Activated T-cell treated with anti-CD3 and anti-CD28 coated beads for 48 hours (primary cell): ENCODE results near the gene OR10AD1.
"Not testable (repeated sequence)": the region's sequence is repeated elsewhere in the genome, so short reads cannot be mapped to it uniquely, and the experiment has no call there.

Experiments used
- DNase-seq: peaks from one replicate; pipeline ENCODE4 v3.0.0-alpha.2; 2020; ENCODE audit warnings: low read depth

OR10AD1 gene, protein sequence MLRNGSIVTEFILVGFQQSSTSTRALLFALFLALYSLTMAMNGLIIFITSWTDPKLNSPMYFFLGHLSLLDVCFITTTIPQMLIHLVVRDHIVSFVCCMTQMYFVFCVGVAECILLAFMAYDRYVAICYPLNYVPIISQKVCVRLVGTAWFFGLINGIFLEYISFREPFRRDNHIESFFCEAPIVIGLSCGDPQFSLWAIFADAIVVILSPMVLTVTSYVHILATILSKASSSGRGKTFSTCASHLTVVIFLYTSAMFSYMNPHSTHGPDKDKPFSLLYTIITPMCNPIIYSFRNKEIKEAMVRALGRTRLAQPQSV

DNA sequence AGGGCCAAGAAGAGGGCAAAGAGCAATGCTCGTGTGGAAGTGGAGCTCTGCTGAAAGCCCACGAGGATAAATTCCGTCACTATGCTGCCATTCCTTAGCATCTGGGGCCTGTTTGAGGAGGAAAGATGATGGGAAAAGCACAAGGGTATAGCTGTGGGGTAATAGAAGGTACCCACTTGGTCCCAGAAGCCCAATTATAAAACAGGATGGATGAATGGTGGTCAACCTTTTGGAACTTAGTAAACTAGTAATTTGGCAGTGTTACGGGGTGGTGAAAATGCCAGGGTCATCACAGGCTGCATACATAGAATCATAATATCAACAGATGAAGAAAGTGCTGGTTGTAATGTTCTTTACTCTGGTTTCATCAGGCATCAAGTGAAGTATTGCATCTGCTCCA is at the start of gene OR10AD1:
OR10AD1 (minus strand) TSS at position 101 of the 400 bp plus-strand sequence; CDS start at position 101, 0 bp downstream.
- DNase-seq, result no peak

DNA sequence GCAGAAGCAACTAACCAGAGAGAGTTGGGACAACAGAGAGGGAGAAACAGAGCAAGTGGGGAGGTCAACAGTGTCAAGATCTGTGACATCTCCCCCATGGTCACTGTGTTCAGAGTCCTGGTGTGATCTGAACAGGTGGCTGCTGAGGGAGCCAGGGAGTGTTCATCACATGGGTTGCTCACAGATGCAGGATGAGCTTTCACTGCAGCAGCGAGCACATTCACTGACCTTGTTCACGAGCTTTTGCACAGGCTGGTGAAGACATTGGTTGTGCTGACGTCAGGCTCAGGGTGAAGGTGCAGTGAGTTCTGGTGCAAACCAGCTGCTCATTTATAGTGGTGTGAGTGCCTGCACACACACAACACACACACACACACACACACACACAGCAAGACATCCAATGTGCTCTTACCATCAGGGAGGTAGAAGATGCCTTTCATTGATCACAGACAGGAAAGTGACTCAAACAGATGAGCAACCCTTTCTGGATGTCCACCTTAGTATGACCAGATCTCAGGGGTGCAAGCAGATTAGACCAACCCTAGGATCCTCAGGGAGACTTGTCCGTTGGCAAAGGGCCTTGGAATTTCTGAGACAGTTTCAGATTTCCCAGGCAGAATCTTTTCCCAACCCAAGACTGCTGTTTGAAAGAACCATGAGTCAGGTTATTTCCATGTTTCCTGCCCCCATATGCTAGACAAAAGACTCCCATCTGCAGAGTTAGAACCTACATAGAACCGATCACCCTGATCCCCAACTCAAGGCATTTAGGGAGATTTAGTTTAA is 44.3 kb upstream of the OR10AD1 start:
- DNase-seq, result no peak

DNA sequence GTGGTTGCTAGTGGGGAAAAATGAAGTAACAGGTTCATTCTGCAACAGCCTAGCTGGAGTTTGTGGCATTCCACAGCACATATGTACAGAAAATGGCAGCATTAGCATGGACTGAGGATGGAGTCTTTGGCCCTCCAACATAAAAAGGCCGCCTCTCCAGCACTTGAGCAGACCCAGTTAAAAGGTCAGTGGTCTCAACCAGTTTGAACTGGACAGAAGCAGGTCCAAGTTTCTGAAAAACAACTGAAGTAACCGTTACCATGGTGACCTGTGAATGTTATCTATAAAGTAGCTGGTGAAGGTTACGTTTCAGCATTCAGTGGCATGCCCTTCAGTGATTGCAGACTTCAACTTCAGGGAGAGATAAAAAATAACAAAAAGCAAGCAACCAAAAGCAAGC is 34.1 kb upstream of the OR10AD1 start:
- DNase-seq, result no peak

DNA sequence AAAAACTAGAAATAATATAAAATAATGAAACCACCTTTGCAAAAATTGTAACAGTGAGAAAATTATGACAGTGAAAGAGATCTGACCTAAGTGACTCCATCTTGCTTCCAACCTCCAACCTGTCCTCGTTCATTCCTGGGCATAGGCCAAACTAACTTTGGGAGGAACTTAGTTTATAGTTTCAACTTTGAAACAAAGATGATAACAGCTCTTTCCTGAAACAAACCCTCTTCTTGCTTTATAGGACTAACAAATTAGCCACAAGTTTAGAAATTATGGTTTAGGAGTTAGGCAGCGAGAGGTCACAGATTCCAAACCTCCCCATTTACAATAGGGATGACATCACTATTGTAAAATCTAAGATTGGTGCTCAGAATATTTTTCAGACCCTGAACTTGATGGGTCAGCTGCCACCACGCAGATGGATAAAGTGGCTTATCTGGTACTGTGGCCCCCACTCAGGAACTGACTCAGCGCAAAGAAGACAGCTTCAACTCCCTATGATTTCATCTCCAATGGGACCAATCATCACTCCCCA is 32.8 kb upstream of the OR10AD1 start:
- DNase-seq, result no peak

DNA sequence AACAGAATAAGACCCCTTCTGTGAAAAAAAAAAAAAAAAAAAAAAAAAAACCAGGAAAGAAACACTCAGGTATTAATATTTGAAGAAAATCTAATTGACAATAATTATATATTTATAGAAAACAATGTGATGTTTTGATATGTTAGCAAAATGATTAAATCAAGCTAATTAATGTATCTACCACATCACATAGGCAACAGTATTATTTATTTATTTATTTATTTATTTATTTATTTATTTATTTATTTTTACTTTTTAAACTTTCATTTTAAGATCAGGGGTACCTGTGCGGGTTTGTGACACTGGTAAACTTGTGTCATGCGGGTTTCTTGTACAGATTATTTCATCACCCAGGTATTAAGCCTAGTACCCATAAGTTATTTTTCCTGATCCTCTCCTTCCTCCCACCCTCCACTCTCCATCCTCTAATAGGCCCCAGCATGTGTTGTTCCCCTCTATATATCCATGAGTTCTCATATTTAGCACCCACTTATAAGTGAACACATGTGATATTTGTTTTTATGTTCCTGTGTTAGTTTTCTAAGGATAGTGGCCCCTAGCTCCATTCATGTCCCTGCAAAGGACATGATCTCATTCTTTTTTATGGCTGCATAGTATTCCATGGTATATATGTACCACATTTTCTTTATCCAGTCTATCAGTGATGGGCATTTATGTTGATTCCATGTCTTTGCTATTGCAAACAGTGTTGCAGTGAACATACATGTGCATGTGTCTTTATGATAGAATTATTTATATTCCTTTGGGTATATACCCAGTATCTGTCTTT is 28.3 kb upstream of the OR10AD1 start:
- not testable (repeated sequence) for DNase-seq

DNA sequence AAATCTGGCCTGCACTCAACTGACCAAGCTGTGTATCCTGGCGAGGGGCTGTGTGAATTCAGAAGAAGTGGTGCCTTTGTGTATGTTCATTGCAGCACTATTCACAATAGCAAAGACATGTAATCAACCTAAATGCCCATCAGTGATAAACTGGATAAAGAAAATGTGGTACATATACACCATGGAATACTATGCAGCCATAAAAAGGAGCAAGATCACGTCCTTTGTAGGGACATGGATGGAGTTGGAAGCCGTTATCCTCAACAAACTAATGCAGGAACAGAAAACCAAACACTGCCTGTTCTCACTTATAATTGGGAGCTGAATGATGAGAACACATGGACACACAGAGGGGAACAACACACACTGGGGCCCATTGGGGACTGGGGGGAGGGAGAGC is 21.4 kb upstream of the OR10AD1 start:
- DNase-seq, result not testable (repeated sequence)

DNA sequence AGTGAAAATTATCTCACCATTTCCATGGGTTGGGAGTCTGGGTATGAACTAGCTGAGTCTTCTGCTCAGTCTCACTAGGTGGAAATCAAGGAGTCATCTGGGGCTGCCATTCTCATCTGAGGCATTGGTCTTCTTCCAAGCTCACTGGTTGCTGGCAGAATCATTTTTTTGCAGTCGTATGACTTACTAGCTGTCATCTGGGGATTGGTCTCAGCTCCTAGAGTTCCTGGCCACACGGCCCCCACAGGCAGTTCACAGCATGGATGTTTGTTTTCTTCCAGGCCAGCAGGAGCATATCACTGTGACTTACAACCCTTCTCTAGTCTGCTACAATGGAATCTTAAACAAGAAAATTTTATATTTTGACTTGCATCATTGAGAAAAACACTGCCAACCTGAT is 18.6 kb upstream of the OR10AD1 start:
- DNase-seq, result no peak

DNA sequence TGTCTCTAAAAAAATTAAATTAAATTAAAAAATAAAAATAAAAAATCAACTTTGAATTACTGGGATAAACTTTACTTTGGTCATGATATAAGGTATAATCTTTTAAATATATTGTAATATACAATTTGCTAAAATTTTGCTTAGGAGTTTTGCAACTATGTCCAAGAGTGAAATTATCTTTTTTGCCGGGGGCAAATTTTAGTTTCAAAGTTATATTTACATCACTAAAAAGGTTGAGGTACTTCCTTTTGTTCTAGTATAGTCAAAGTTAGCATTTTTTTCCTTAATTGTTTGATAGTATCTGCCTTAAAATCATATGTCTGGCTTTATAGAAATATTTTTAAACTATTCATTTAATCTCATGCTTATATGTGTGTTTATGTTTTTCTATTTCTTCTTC is 17.6 kb upstream of the OR10AD1 start:
- DNase-seq, result no peak

DNA sequence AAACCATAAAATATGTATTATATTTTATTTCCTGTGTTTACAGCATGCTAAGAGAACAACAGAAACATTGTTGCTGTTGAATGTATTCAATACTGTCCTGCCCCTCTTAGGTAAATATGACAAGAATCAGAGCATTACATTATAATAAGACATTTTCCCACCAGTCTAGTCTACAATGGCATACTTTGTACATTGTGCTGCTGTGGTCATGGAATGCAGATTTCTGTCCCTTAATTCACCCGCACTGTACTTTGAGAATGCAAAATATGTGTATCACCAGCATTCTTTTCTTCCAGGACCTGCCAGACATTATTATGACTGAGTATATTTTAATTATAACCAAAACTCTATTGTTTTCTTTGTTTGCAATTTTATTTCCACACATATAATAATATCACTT is 16.5 kb upstream of the OR10AD1 start:
- no peak for DNase-seq

DNA sequence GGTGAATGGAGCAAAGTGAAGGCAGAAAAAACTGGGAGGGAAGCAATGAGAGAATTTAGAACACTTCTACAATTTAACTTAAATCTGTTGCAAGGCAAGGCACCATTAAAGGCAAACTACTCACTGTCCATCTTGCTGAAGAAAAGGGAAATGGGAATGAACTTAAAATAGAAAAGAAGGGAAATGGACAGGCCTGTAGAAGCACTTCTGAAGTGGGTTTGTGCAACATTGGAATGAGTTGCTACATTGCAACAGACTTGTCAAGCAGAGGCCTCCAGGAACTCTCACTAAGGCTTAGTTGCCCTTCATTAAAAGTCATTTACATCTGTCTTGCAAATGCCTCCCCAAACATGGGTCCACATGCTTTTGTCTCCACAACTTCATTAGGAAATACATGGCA is 13.7 kb upstream of the OR10AD1 start:
- no peak for DNase-seq

DNA sequence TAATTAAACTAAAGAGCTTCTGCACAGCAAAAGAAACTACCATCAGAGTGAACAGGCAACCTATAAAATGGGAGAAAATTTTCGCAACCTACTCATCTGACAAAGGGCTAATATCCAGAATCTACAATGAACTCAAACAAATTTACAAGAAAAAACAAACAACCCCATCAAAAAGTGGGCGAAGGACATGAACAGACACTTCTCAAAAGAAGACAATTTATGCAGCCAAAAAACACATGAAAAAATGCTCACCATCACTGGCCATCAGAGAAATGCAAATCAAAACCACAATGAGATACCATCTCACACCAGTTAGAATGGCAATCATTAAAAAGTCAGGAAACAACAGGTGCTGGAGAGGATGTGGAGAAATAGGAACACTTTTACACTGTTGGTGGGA is 6.4 kb upstream of the OR10AD1 start:
- not testable (repeated sequence) for DNase-seq

DNA sequence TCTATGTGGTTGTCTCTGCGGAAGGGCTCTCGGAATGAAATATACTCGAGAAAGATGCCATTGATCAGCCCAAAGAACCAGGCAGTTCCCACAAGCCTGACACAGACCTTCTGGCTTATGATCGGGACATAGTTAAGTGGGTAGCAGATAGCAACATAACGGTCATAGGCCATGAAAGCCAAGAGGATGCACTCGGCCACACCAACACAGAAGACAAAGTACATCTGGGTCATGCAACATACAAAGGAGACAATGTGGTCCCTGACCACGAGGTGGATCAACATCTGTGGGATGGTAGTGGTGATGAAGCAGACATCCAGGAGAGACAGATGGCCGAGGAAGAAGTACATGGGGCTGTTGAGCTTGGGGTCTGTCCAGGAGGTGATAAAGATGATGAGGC is 326 bp downstream of the OR10AD1 start:
- DNase-seq, result no peak

DNA sequence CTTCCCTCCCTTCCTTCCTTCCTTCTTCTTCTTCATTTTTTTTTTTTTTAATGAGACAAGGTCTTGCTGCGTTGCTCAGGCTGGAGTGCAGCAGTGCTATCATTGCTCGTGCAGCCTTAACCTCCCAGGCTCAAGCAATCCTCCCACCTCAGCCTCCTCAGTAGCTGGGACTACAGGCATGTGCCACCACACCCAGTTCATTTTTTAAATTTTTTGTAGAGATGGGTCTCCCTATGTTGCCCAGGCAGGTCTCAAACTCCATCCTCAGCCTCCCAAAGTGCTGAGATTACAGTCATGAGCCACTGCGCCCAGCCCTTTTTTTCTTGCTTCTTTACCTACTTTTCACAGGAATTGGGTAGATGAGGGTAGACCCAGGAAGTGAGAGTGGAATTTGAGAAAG is 1.6 kb downstream of the OR10AD1 start:
- DNase-seq, result no peak

DNA sequence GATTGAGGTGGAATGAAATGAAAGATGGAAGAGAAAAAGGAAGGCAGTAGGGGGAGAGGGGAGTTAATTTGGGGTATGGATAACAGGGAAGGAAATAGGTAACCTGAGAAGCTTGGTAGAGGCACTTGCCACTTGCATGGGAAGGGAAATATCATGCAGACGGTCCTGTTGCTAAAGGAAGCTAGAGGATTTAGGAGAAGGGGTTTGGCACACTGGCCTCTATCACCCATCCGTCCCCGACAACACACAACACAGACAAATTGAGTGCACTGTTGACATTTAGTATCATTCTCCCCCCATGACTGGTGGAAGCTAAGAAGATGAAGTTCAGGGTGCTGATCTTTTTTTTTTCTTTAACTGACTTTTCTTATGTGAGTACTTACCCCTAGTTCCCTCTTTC is 2.0 kb downstream of the OR10AD1 start:
- DNase-seq, result no peak

DNA sequence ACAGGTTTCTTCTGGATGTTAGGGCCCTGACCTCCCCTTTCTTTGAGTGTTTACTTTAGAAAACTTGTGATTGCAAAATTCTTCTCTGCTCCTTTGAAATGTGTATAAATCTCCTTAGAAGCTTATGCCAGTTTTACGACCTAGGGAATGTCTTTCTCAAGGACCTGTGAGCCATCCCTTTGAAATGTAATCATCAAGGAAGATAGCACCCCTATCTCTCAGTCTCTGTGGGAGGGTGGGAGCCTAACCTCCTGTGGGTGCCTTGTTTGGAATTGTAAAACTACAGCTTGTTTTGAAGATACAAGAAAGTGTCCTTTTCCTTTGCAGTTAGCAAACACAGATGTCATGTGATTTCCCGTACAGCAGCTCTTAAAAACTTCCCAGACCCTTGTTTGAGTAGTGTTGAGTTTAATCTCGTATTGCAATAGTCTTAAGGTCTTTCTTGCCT is 3.3 kb downstream of the OR10AD1 start:
- DNase-seq, result no peak

DNA sequence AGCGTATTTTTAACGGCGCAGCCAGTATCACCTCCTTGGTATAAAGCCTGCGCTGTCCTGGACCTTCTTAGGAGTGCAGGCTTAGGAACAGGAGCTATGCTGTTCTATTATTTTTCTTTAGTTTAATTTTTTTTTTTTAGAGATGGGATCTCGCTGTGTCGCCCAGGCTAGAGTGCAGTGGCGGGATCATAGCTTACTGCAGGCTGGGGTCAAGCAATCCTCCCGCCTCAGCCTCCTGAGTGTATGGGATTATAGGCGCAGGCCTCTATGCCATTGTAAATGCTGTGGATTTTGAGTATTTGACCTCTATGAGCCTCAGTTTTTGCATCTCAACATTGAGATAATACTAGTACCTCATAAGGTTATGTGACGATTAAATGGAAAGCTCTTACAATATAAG is 4.1 kb downstream of the OR10AD1 start:
- DNase-seq, result no peak

DNA sequence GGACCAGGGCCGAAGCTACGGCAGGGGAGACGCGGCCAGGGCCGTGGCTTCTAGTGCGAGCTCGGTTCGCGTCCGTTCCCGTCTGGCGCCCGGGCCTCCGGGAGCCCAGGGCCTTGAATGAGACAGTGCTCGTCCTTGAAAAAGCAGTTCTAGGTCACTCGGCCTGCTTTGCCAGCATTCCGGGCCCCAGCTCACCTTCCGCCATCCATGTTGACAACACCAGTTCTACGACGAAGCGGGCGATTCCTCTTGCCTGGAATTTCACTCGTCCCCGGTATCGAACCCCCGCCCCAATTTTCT is 4.5 kb downstream of the OR10AD1 start:
- no peak for DNase-seq

DNA sequence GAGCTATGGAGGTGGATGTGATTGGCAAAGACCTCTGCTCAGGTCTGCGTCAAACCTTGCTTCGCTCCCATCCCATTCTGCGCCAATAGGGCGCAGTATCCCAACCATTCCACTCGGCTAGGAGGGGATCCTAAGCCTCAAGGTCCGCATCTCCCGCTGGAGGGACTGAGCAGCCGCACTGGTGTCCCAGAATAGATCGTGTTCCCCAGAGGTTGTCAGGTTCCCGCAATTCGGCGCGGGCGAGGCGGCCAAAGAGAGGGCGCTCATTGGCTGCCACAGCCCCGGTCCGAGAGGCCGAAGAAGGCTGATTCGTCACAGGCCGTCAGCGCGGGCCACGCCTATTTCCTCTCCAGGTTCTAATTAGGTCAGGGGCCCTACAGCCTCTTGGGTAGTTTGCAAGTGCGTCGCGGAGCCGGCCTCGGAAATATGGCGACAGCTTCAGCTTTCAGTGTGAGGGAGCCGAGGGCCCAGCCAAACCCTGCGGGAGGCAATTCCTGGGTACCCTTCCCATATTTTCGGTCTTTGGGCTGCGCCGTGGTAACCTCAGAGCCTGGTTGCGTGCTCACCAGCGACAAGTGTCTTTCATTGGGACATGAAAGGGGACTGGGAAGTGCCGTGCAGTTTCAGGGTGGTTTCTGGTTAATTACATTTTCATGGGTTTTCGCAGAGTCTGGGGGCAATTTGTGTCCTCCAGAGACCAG is 5.0 kb downstream of the OR10AD1 start:
- peak; percentile 88 for DNase-seq

DNA sequence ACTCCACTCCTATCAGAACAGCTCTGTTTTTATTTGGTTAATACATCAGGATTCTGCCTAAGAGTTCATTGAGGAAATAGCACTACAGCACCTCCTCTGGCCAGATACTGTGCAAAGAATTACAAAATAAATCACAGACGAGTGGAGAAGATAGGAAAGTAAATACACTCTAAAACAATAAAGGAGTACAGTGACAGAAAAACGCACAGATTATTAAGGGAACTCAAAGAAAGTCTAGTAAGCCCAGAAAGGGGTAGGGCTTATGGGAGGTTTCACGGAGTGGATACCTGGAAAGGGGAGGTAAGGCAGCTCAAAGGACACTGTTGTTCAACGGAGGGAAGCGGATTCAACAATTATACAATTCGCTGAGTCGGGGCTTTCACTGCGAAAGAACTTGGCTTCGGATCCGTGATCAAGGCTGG is 5.5 kb downstream of the OR10AD1 start:
- DNase-seq, result no peak

DNA sequence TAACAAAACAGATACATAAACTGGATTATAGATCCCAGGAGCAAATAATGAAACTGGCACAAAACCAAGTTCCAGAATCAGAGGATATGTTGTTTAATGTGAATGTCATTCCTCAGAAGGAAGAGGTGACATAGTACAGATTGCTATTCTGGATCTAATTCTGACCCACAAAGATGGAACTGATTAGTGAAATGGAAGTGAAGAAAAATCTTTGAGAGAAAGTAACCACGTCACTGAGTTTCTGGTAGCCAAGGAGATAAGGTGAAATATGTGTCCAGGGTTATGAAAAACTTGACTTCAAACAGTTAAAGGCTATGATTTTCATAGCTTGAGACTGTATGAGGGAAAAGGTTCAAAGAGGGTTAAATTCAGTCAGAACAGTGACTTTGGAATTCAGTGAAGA is 8.3 kb downstream of the OR10AD1 start:
- DNase-seq, result no peak

DNA sequence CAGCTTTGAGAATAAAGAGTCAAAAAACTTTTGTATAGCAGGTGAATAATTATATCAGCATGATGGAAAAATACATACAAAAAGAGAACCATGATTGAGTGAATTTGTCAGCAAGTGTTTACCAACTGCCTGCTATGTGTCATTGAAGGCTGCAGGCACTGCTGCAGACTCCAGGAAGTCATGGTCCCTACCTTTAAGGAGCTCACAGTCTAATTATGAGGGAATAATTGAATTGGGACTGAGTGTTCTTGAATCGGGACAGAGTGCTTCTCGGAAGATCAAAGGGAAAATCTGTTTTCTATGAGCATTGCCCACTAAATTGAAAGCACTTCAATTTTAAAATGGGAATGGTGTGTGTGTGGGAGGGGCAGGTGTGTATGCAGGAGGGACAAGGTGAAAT is 9.5 kb downstream of the OR10AD1 start:
- DNase-seq, result no peak

DNA sequence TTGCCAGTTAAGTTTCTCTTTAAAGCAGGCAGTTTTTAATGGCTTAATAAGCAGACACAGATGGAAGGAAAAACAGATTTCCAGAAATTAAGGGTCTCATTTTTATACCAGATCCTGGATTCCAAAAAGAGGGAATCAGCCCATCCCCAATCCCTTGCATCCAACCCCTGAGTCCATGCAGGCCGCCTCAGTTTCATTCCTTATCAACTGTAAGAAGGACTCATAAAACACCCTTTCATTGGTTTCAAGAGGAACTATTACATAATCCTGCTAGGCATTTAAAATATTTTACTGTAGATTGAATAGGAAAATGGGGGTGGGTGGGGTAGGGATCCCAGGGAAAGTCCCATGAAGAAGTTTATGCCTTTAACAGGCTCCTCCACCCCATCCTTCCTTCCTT is 10.2 kb downstream of the OR10AD1 start:
- no peak for DNase-seq
